Gastroesophageal sphincter (tissue), 4 donors: ENCODE data around the gene LFNG. TPM values are rescaled to one million over a fixed set of nuclear protein-coding genes. Genes with fewer than 3 reads are reported as not detected.

Experiments used
- ATAC-seq: fragments of 150-250 bp; one replicate; pipeline ENCODE4 v1.9.1; 2016; ENCODE audit warnings: mild to moderate bottlenecking, moderate library complexity
- H3K27ac ChIP-seq, 4 donors: fragments of 200-600 bp; sonication (generic) in 3 of 4; 1 replicate in 3 of 4; 2 replicates in 1 of 4; pipeline ENCODE4 v1.5.1; 2016 to 2019
- H3K27me3 ChIP-seq: fragments of 200-600 bp; sonication (generic); one replicate; pipeline ENCODE4 v1.5.1; 2019
- H3K36me3 ChIP-seq, 2 donors: fragments of 200-600 bp; sonication (generic); one replicate each; pipeline ENCODE4 v1.5.1; 2019; ENCODE audit warnings: control low read depth in 1 of 2
- H3K4me1 ChIP-seq, 3 donors: fragments of 200-600 bp; sonication (generic); 1 replicate in 2 of 3; 2 replicates in 1 of 3; pipeline ENCODE4 v1.5.1; 2016 to 2019; ENCODE audit warnings: control low read depth in 2 of 3
- H3K4me3 ChIP-seq, 2 donors: fragments of 200-600 bp; sonication (generic); one replicate each; pipeline ENCODE4 v1.5.1; 2019; ENCODE audit warnings: mild to moderate bottlenecking in 1 of 2, moderate library complexity in 1 of 2
- H3K9me3 ChIP-seq, 3 donors: fragments of 200-600 bp; sonication (generic); one replicate each; pipeline ENCODE4 v1.5.1; 2017 to 2019; ENCODE audit warnings: control low read depth in 2 of 3
- CTCF ChIP-seq, 4 experiments: fragments of 200-600 bp in 2 of 4; fragments of 450-650 bp in 2 of 4; sonication (generic) in 1 of 4; IDR thresholded peaks; one replicate each; pipeline ENCODE4 v1.5.1; 2017 to 2019; ENCODE audit warnings: antibody characterized with exemption in 4 of 4, mild to moderate bottlenecking in 2 of 4, moderate library complexity in 2 of 4
- EP300 ChIP-seq: sonication (generic); formaldehyde crosslinking; IDR thresholded peaks from one replicate; pipeline ENCODE4 v1.6.1; 2017; ENCODE audit warnings: antibody characterized with exemption, mild to moderate bottlenecking
- POLR2A ChIP-seq, 2 donors: fragments of 450-650 bp; IDR thresholded peaks; one replicate each; pipeline ENCODE4 v1.6.1; 2017; ENCODE audit warnings: antibody characterized with exemption in 2 of 2, mild to moderate bottlenecking in 2 of 2, moderate library complexity in 1 of 2
- POLR2AphosphoS5 ChIP-seq: sonication (generic); formaldehyde crosslinking; IDR thresholded peaks from one replicate; pipeline ENCODE4 v1.6.1; 2017; ENCODE audit warnings: antibody characterized with exemption
- WGBS, 2 donors: methylation state at CpG; one replicate each; pipeline ENCODE4 v1.1.5; 2018; ENCODE audit warnings: low coverage in 1 of 2; 5-methylcytosine and 5-hydroxymethylcytosine counted together
- total RNA-seq, 4 donors: library from RNA; depleted of rRNA; stranded (reverse); fragments of >200 nt; gene quantifications; one replicate each; pipeline ENCODE4 v1.1.0, GENCODE V29; 2016

Gene LFNG
- total RNA-seq, 4 donors from 2014 or later: 4.4 to 9.8 (median 8.4) TPM

- WGBS, 2 donors: 81 to 82% methylated on average over 3 to 6 of the region's 6 CpGs
- Histone ChIP-seq H3K36me3 (no peaks in the 10 kb centered on the region), H3K27me3 (peaks cover 73% of the 10 kb centered on the region), H3K9me3 (no peaks in the 10 kb centered on the region), H3K4me3 (no peak overlapping the region), H3K4me1 (peaks cover 0 to 29% (median 17%) of the 10 kb centered on the region in 3 donors), H3K27ac (no peak overlapping the region)
- TF ChIP-seq CTCF (IDR thresholded peaks at IDR 0.05) (no peak), POLR2A (IDR thresholded peaks at IDR 0.05) (no peak), POLR2AphosphoS5 (no peak), EP300 (no peak)
- ATAC-seq: no peak
Observed at GRCh38 chr7:2472739-2473138, 46.8 kb upstream of the LFNG start.

- Histone ChIP-seq H3K36me3 (no peaks in the 10 kb centered on the region), H3K4me3 (no peak overlapping the region), H3K9me3 (no peaks in the 10 kb centered on the region), H3K27me3 (peaks cover 75% of the 10 kb centered on the region), H3K4me1 (peaks cover 0 to 35% (median 25%) of the 10 kb centered on the region in 3 donors), H3K27ac (no peak overlapping the region)
- TF ChIP-seq POLR2AphosphoS5: no peak
- no peak for TF ChIP-seq POLR2A (IDR thresholded peaks at IDR 0.05)
- no peak for TF ChIP-seq CTCF (IDR thresholded peaks at IDR 0.05)
- no peak for TF ChIP-seq EP300
- WGBS, 2 donors: 81 to 92% methylated on average over 9 of the region's 12 CpGs
- ATAC-seq: no peak
Observed at GRCh38 chr7:2473496-2474180, 45.9 kb upstream of the LFNG start.

- Histone ChIP-seq H3K27me3 (peaks cover 75% of the 10 kb centered on the region), H3K27ac (no peak overlapping the region), H3K36me3 (no peaks in the 10 kb centered on the region), H3K4me1 (peaks cover 0 to 36% (median 23%) of the 10 kb centered on the region in 3 donors), H3K9me3 (no peaks in the 10 kb centered on the region), H3K4me3 (no peak overlapping the region)
- ATAC-seq: no peak
- no CpG with 5 or more reads among the region's 15 CpGs for WGBS, 2 donors
- TF ChIP-seq CTCF (IDR thresholded peaks at IDR 0.05): no peak
- no peak for TF ChIP-seq POLR2AphosphoS5
- TF ChIP-seq EP300: no peak
- TF ChIP-seq POLR2A (IDR thresholded peaks at IDR 0.05): no peak
Observed at GRCh38 chr7:2474224-2474623, 45.4 kb upstream of the LFNG start.

- H3K4me3 ChIP-seq: no peak overlapping the region
- no peaks in the 10 kb centered on the region for H3K9me3 ChIP-seq
- H3K36me3 ChIP-seq: no peaks in the 10 kb centered on the region
- no peak for ATAC-seq
- H3K4me1 ChIP-seq: peaks cover 0 to 44% (median 23%) of the 10 kb centered on the region in 3 donors
- no peak overlapping the region for H3K27ac ChIP-seq
- TF ChIP-seq POLR2A (IDR thresholded peaks at IDR 0.05): no peak
- no peak for TF ChIP-seq POLR2AphosphoS5
- no peak for TF ChIP-seq CTCF (IDR thresholded peaks at IDR 0.05)
- no peak for TF ChIP-seq EP300
- peaks cover 78% of the 10 kb centered on the region for H3K27me3 ChIP-seq
- no CpG with 5 or more reads among the region's 28 CpGs for WGBS, 2 donors
Observed at GRCh38 chr7:2474813-2475677, 44.5 kb upstream of the LFNG start.
